GM18526 (cell line): ENCODE measurements around the gene CYB5R3.

ENCODE experiments used
- POLR2A ChIP-seq: IDR thresholded peaks from 3 replicates; pipeline ENCODE4 v1.6.1; 2011; ENCODE audit not compliant: insufficient read length; ENCODE audit errors: extremely low read depth

CYB5R3 gene

GRCh38 chr22:42655693-42656092 is 6.5 kb upstream of the CYB5R3 start:
- TF ChIP-seq POLR2A, result no peak

- no peak for TF ChIP-seq POLR2A
Observed at GRCh38 chr22:42654436-42655073, 5.4 kb upstream of the CYB5R3 start.

GRCh38 chr22:42653999-42654398 is 4.8 kb upstream of the CYB5R3 start:
- TF ChIP-seq POLR2A, result no peak

GRCh38 chr22:42651134-42651533 is 1.9 kb upstream of the CYB5R3 start:
- no peak for TF ChIP-seq POLR2A

GRCh38 chr22:42648368-42649245 is 585 bp downstream of the CYB5R3 start:
- TF ChIP-seq POLR2A, result no peak

GRCh38 chr22:42648017-42648367 is 1.2 kb downstream of the CYB5R3 start:
- TF ChIP-seq POLR2A, result no peak

GRCh38 chr22:42646569-42647525 is 2.3 kb downstream of the CYB5R3 start:
- TF ChIP-seq POLR2A, result no peak

- TF ChIP-seq POLR2A, result no peak
Observed at GRCh38 chr22:42645938-42646568, 3.1 kb downstream of the CYB5R3 start.

- no peak for TF ChIP-seq POLR2A
Observed at GRCh38 chr22:42645341-42645937, 3.8 kb downstream of the CYB5R3 start.

GRCh38 chr22:42644422-42645340 is 4.5 kb downstream of the CYB5R3 start:
- no peak for TF ChIP-seq POLR2A

GRCh38 chr22:42643634-42644421 is 5.4 kb downstream of the CYB5R3 start:
- TF ChIP-seq POLR2A, result no peak

GRCh38 chr22:42642806-42643633 is 6.2 kb downstream of the CYB5R3 start:
- TF ChIP-seq POLR2A, result no peak

- no peak for TF ChIP-seq POLR2A
Observed at GRCh38 chr22:42641801-42642413, 7.3 kb downstream of the CYB5R3 start.
